Measurements from ENCODE around the gene CTIF.
A peak's percentile ranks its signal among the peaks of the same experiment; 100 is the strongest.

The CTIF gene

GRCh38 chr18:48762022-48762421 is 223.2 kb downstream of the CTIF start:
- no peak for DNase-seq

- DNase-seq = no peak
Observed at GRCh38 chr18:48762836-48763718, 224.2 kb downstream of the CTIF start.

- no peak for DNase-seq
Observed at GRCh38 chr18:48763719-48764100, 224.9 kb downstream of the CTIF start.

GRCh38 chr18:48765053-48765452 is 226.2 kb downstream of the CTIF start:
- no peak for DNase-seq

GRCh38 chr18:48766026-48766425 is 227.2 kb downstream of the CTIF start:
- no peak for DNase-seq

- no peak for DNase-seq
Observed at GRCh38 chr18:48766487-48766886, 227.7 kb downstream of the CTIF start.

GRCh38 chr18:48767090-48767690 is 228.4 kb downstream of the CTIF start:
- no peak for DNase-seq

GRCh38 chr18:48769006-48769636 is 230.3 kb downstream of the CTIF start:
- no peak for DNase-seq

GRCh38 chr18:48770243-48770642 is 231.4 kb downstream of the CTIF start:
- DNase-seq = no peak

GRCh38 chr18:48771641-48772375 is 233.0 kb downstream of the CTIF start:
- DNase-seq = no peak

- no peak for DNase-seq
Observed at GRCh38 chr18:48772457-48772856, 233.6 kb downstream of the CTIF start.

- no peak for DNase-seq
Observed at GRCh38 chr18:48773821-48774220, 235.0 kb downstream of the CTIF start.

GRCh38 chr18:48774941-48775340 is 236.1 kb downstream of the CTIF start:
- DNase-seq = no peak

GRCh38 chr18:48775372-48776155 is 236.7 kb downstream of the CTIF start:
- DNase-seq = no peak

GRCh38 chr18:48776156-48776555 is 237.3 kb downstream of the CTIF start:
- no peak for DNase-seq

GRCh38 chr18:48776641-48777025 is 237.8 kb downstream of the CTIF start:
- no peak for DNase-seq

GRCh38 chr18:48777026-48777743 is 238.4 kb downstream of the CTIF start:
- DNase-seq = peak; percentile 68

- DNase-seq = no peak
Observed at GRCh38 chr18:48777744-48778116, 238.9 kb downstream of the CTIF start.

GRCh38 chr18:48778344-48779011 is 239.6 kb downstream of the CTIF start:
- no peak for DNase-seq

GRCh38 chr18:48779462-48779861 is 240.6 kb downstream of the CTIF start:
- no peak for DNase-seq

- DNase-seq = no peak
Observed at GRCh38 chr18:48780201-48780912, 241.5 kb downstream of the CTIF start.

Measured in stimulated activated CD4-positive, alpha-beta T cell treated with anti-CD3 and anti-CD28 coated beads, Interleukin-4, amount 100 ng/mL, for 1 hour (primary cell).